SJCRH30 (cell line): ENCODE measurements around the gene PLPP1. TPM values are rescaled to one million over a fixed set of nuclear protein-coding genes. Genes with fewer than 3 reads are reported as not detected.
A peak's percentile ranks its signal among the peaks of the same experiment; 100 is the strongest.
"Not testable (repeated sequence)": the region's sequence is repeated elsewhere in the genome, so short reads cannot be mapped to it uniquely, and the experiment has no call there.

Source experiments
- DNase-seq, 2 experiments: peaks; one replicate each; pipeline ENCODE4 v3.0.0-alpha.2; 2015 to 2020
- H3K27ac ChIP-seq: fragments of 250-450 bp; sonication (Bioruptor Pico); 2 replicates; pipeline ENCODE4 v1.5.1; 2020; ENCODE audit warnings: mild to moderate bottlenecking, moderate library complexity
- H3K27me3 ChIP-seq: fragments of 250-450 bp; sonication (Bioruptor Pico); 2 replicates; pipeline ENCODE4 v1.5.1; 2020; ENCODE audit warnings: mild to moderate bottlenecking, moderate library complexity
- H3K36me3 ChIP-seq: fragments of 250-450 bp; sonication (Bioruptor Pico); 2 replicates; pipeline ENCODE4 v1.5.1; 2020; ENCODE audit warnings: mild to moderate bottlenecking, moderate library complexity
- H3K4me1 ChIP-seq: fragments of 250-450 bp; sonication (Bioruptor Pico); 2 replicates; pipeline ENCODE4 v1.5.1; 2020; ENCODE audit warnings: mild to moderate bottlenecking, moderate library complexity
- H3K4me3 ChIP-seq: fragments of 250-450 bp; sonication (Bioruptor Pico); 2 replicates; pipeline ENCODE4 v1.5.1; 2020; ENCODE audit warnings: mild to moderate bottlenecking, moderate library complexity
- H3K9me3 ChIP-seq: fragments of 250-450 bp; sonication (Bioruptor Pico); replicated peaks from 2 replicates; pipeline ENCODE4 v1.5.1; 2020; ENCODE audit warnings: mild to moderate bottlenecking, moderate library complexity
- total RNA-seq: library from RNA; depleted of rRNA; stranded (reverse); fragments of >200 nt; shearing (Covaris generic); gene quantifications from 2 replicates; pipeline ENCODE4 v1.2.3, GENCODE V29; 2014

The PLPP1 gene
- total RNA-seq, 1 experiment from 2014 or later = 35.1 TPM

- Histone ChIP-seq H3K36me3 (no peaks in the 10 kb centered on the region), H3K27ac (no peak overlapping the region), H3K9me3 (no peaks in the 10 kb centered on the region), H3K4me3 (no peak overlapping the region), H3K4me1 (no peaks in the 10 kb centered on the region), H3K27me3 (no peaks in the 10 kb centered on the region)
- DNase-seq = no peak
Measured at GRCh38 chr5:55564721-55565120, 30.0 kb upstream of the PLPP1 start.

GRCh38 chr5:55558484-55558883 is 23.7 kb upstream of the PLPP1 start:
- Histone ChIP-seq H3K27ac (no peak overlapping the region), H3K4me1 (no peaks in the 10 kb centered on the region), H3K9me3 (no peaks in the 10 kb centered on the region), H3K36me3 (no peaks in the 10 kb centered on the region), H3K27me3 (no peaks in the 10 kb centered on the region), H3K4me3 (no peak overlapping the region)
- DNase-seq = no peak

- no peak for DNase-seq
- no peaks in the 10 kb centered on the region for H3K4me1 ChIP-seq
- H3K4me3 ChIP-seq = no peak overlapping the region
- no peaks in the 10 kb centered on the region for H3K9me3 ChIP-seq
- no peaks in the 10 kb centered on the region for H3K36me3 ChIP-seq
- H3K27me3 ChIP-seq = no peaks in the 10 kb centered on the region
- H3K27ac ChIP-seq = no peak overlapping the region
Measured at GRCh38 chr5:55557123-55557522, 22.4 kb upstream of the PLPP1 start.

GRCh38 chr5:55554585-55555202 is 19.9 kb upstream of the PLPP1 start:
- Histone ChIP-seq H3K27me3 (no peaks in the 10 kb centered on the region), H3K9me3 (no peaks in the 10 kb centered on the region), H3K36me3 (no peaks in the 10 kb centered on the region), H3K4me1 (no peaks in the 10 kb centered on the region), H3K27ac (no peak overlapping the region), H3K4me3 (no peak overlapping the region)
- DNase-seq = no peak

GRCh38 chr5:55551904-55552303 is 17.1 kb upstream of the PLPP1 start:
- Histone ChIP-seq H3K36me3 (no peaks in the 10 kb centered on the region), H3K9me3 (no peaks in the 10 kb centered on the region), H3K27ac (no peak overlapping the region), H3K4me1 (no peaks in the 10 kb centered on the region), H3K4me3 (no peak overlapping the region), H3K27me3 (no peaks in the 10 kb centered on the region)
- no peak for DNase-seq

- Histone ChIP-seq H3K27me3 (no peaks in the 10 kb centered on the region), H3K4me1 (no peaks in the 10 kb centered on the region), H3K36me3 (no peaks in the 10 kb centered on the region), H3K9me3 (no peaks in the 10 kb centered on the region), H3K4me3 (no peak overlapping the region), H3K27ac (no peak overlapping the region)
- no peak for DNase-seq
Measured at GRCh38 chr5:55551358-55551757, 16.6 kb upstream of the PLPP1 start.

- Histone ChIP-seq H3K9me3 (no peaks in the 10 kb centered on the region), H3K27me3 (no peaks in the 10 kb centered on the region), H3K27ac (no peak overlapping the region), H3K4me3 (no peak overlapping the region), H3K36me3 (no peaks in the 10 kb centered on the region), H3K4me1 (no peaks in the 10 kb centered on the region)
- DNase-seq = no peak
Measured at GRCh38 chr5:55547781-55548180, 13.0 kb upstream of the PLPP1 start.

- H3K27ac ChIP-seq = no peak overlapping the region
- DNase-seq = no peak
- no peaks in the 10 kb centered on the region for H3K4me1 ChIP-seq
- H3K4me3 ChIP-seq = no peak overlapping the region
- H3K27me3 ChIP-seq = no peaks in the 10 kb centered on the region
- H3K9me3 ChIP-seq = no peaks in the 10 kb centered on the region
- no peaks in the 10 kb centered on the region for H3K36me3 ChIP-seq
Measured at GRCh38 chr5:55546947-55547346, 12.2 kb upstream of the PLPP1 start.

- H3K27ac ChIP-seq = no peak overlapping the region
- no peak for DNase-seq
- no peaks in the 10 kb centered on the region; the same call in 1 of the 2 replicates for H3K27me3 ChIP-seq
- no peaks in the 10 kb centered on the region for H3K4me1 ChIP-seq
- H3K4me3 ChIP-seq = no peak overlapping the region
- H3K9me3 ChIP-seq = no peaks in the 10 kb centered on the region
- no peaks in the 10 kb centered on the region for H3K36me3 ChIP-seq
Measured at GRCh38 chr5:55544341-55544740, 9.6 kb upstream of the PLPP1 start.

GRCh38 chr5:55541056-55541635 is 6.4 kb upstream of the PLPP1 start:
- no peak overlapping the region for H3K4me3 ChIP-seq
- no peak for DNase-seq

GRCh38 chr5:55540525-55540924 is 5.8 kb upstream of the PLPP1 start:
- no peaks in the 10 kb centered on the region for H3K36me3 ChIP-seq
- H3K4me1 ChIP-seq = peaks cover 5% of the 10 kb centered on the region; the same call in 1 of the 2 replicates
- no peaks in the 10 kb centered on the region for H3K9me3 ChIP-seq
- H3K27ac ChIP-seq = no peak overlapping the region
- no peak for DNase-seq
- H3K4me3 ChIP-seq = no peak overlapping the region
- no peaks in the 10 kb centered on the region; the same call in 1 of the 2 replicates for H3K27me3 ChIP-seq

More at GRCh38 chr5:55541056-55541635, 6.4 kb upstream of the PLPP1 start:
- no peaks in the 10 kb centered on the region; the same call in 1 of the 2 replicates for H3K27me3 ChIP-seq
- no peaks in the 10 kb centered on the region for H3K36me3 ChIP-seq
- no peaks in the 10 kb centered on the region for H3K9me3 ChIP-seq
- no peak overlapping the region for H3K27ac ChIP-seq
- no peaks in the 10 kb centered on the region for H3K4me1 ChIP-seq

GRCh38 chr5:55540024-55540423 is 5.3 kb upstream of the PLPP1 start:
- Histone ChIP-seq H3K9me3 (no peaks in the 10 kb centered on the region), H3K4me1 (peaks cover 6% of the 10 kb centered on the region; the same call in 1 of the 2 replicates), H3K27me3 (no peaks in the 10 kb centered on the region; the same call in 1 of the 2 replicates), H3K36me3 (no peaks in the 10 kb centered on the region), H3K27ac (no peak overlapping the region), H3K4me3 (no peak overlapping the region)
- no peak for DNase-seq

GRCh38 chr5:55538661-55539060 is 3.9 kb upstream of the PLPP1 start:
- Histone ChIP-seq H3K9me3 (no peaks in the 10 kb centered on the region), H3K36me3 (no peaks in the 10 kb centered on the region), H3K27me3 (no peaks in the 10 kb centered on the region; the same call in 1 of the 2 replicates), H3K4me1 (peaks cover 6% of the 10 kb centered on the region; the same call in 1 of the 2 replicates), H3K4me3 (no peak overlapping the region), H3K27ac (no peak overlapping the region)
- no peak for DNase-seq

- not testable (repeated sequence) for H3K4me1 ChIP-seq, H3K36me3 ChIP-seq, H3K4me3 ChIP-seq, H3K27ac ChIP-seq, H3K9me3 ChIP-seq, H3K27me3 ChIP-seq, DNase-seq
Measured at GRCh38 chr5:55537315-55537714, 2.6 kb upstream of the PLPP1 start.

GRCh38 chr5:55535199-55535905 is 588 bp upstream of the PLPP1 start:
- no peaks in the 10 kb centered on the region for H3K36me3 ChIP-seq
- no peak for DNase-seq
- H3K9me3 ChIP-seq = no peaks in the 10 kb centered on the region
- peak overlapping the region; percentile 90 for H3K4me3 ChIP-seq
- H3K27me3 ChIP-seq = no peaks in the 10 kb centered on the region; the same call in 1 of the 2 replicates
- H3K27ac ChIP-seq = peak overlapping the region; percentile 84
- peaks cover 6% of the 10 kb centered on the region; the same call in 1 of the 2 replicates for H3K4me1 ChIP-seq
